GM19438 (cell line): Measurements from ENCODE around the gene INTS13.
A peak's percentile ranks its signal among the peaks of the same experiment; 100 is the strongest.
"Not testable (repeated sequence)": the region's sequence is repeated elsewhere in the genome, so short reads cannot be mapped to it uniquely, and the experiment has no call there.

Experiments used
- ATAC-seq: cut with Tn5 transposase; IDR thresholded peaks from one replicate; pipeline ENCODE4 v1.9.1; 2021; ENCODE audit warnings: low read depth; ENCODE audit not compliant: unreplicated experiment

The INTS13 gene

GRCh38 chr12:26937863-26938700, at the start of gene INTS13, which contains the start of gene FGFR1OP2:
INTS13 (minus strand) TSS chr12:26937981; CDS start chr12:26936803, 1,178 bp downstream.
FGFR1OP2 (plus strand) TSS chr12:26938470; CDS start chr12:26954159, 15,689 bp downstream.
- peak; percentile 80 for ATAC-seq

- no peak for ATAC-seq
These were observed 45.1 kb upstream of the INTS13 start for GRCh38 chr12:26982866-26983265.

GRCh38 chr12:26979733-26980132, 42.0 kb upstream of the INTS13 start:
- no peak for ATAC-seq

- no peak for ATAC-seq
These were observed 41.0 kb upstream of the INTS13 start for GRCh38 chr12:26978801-26979200.

GRCh38 chr12:26976687-26977086, 38.9 kb upstream of the INTS13 start:
- no peak for ATAC-seq

- peak; percentile 97 for ATAC-seq
These were observed 34.2 kb upstream of the INTS13 start for GRCh38 chr12:26971963-26972362.

GRCh38 chr12:26970136-26970535, 32.4 kb upstream of the INTS13 start:
- no peak for ATAC-seq

- no peak for ATAC-seq
These were observed 29.1 kb upstream of the INTS13 start for GRCh38 chr12:26966842-26967241.

- ATAC-seq = no peak
These were observed 25.6 kb upstream of the INTS13 start for GRCh38 chr12:26963413-26963812.

GRCh38 chr12:26961803-26962202, 24.0 kb upstream of the INTS13 start:
- ATAC-seq = no peak

GRCh38 chr12:26961391-26961790, 23.6 kb upstream of the INTS13 start:
- not testable (repeated sequence) for ATAC-seq

- ATAC-seq = no peak
These were observed 16.2 kb upstream of the INTS13 start for GRCh38 chr12:26954027-26954426.

GRCh38 chr12:26953447-26953846, 15.7 kb upstream of the INTS13 start:
- no peak for ATAC-seq

GRCh38 chr12:26948309-26948708, 10.5 kb upstream of the INTS13 start:
- no peak for ATAC-seq

GRCh38 chr12:26941215-26941594, 3.4 kb upstream of the INTS13 start:
- no peak for ATAC-seq

- no peak for ATAC-seq
These were observed 2.9 kb upstream of the INTS13 start for GRCh38 chr12:26940516-26941214.

GRCh38 chr12:26939953-26940352, 2.2 kb upstream of the INTS13 start:
- no peak for ATAC-seq

- ATAC-seq = no peak
These were observed 1.5 kb upstream of the INTS13 start for GRCh38 chr12:26939192-26939832.

GRCh38 chr12:26938701-26939062, 901 bp upstream of the INTS13 start:
- ATAC-seq = peak; percentile 16

GRCh38 chr12:26937443-26937862, 328 bp downstream of the INTS13 start:
- ATAC-seq = no peak
